AG09309 (cell line): ENCODE measurements around the gene YES1.

Source experiments
- DNase-seq: peaks from one replicate; pipeline ENCODE4 v3.0.0-alpha.2; 2010; ENCODE audit warnings: low read depth
- H3K4me3 ChIP-seq: 2 replicates; pipeline ENCODE4 v1.5.1; 2011; ENCODE audit warnings: mild to moderate bottlenecking, low read depth, low read length, moderate library complexity; ENCODE audit not compliant: control insufficient read depth
- TF ChIP-seq, protein P1 (sequence below): IDR thresholded peaks from 2 replicates; pipeline ENCODE4 v1.5.1; 2011; ENCODE audit warnings: mild to moderate bottlenecking, low read depth, low read length, inconsistent platforms; ENCODE audit not compliant: insufficient read depth, control insufficient read depth; ENCODE audit errors: missing control alignments

The YES1 gene

DNA sequence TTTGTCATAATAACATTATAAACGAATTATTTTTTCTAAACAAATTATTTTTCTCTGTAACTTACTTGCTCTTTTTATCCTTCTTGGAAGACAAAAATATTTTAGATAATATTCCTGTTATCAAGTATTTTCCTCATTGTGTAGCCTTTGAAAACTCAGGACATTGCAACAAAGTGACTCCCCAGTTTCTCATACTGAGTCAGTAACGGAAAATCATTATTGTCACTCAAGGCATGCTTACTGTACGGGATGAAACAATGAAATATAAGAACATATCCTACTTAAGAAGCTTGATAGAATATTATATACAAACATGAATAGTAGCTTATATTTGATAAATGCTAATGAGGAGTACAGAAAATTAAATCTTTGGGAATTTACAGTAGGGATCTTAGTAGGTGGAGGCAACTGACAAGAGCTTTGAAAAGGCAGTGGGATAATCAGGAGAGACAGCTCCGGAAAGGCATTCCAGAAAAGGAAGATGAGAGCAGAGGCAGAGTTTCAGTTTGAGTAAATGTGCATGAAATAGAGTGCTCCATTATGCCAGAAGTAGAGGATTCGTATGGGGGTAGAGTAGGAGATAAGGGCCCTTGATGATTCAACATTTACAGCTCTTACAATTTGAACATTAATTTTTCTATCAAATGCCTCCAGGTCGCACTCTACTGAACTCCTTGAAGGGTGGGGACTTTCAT, 14.0 kb upstream of the YES1 start:
- TF ChIP-seq, protein P1, sequence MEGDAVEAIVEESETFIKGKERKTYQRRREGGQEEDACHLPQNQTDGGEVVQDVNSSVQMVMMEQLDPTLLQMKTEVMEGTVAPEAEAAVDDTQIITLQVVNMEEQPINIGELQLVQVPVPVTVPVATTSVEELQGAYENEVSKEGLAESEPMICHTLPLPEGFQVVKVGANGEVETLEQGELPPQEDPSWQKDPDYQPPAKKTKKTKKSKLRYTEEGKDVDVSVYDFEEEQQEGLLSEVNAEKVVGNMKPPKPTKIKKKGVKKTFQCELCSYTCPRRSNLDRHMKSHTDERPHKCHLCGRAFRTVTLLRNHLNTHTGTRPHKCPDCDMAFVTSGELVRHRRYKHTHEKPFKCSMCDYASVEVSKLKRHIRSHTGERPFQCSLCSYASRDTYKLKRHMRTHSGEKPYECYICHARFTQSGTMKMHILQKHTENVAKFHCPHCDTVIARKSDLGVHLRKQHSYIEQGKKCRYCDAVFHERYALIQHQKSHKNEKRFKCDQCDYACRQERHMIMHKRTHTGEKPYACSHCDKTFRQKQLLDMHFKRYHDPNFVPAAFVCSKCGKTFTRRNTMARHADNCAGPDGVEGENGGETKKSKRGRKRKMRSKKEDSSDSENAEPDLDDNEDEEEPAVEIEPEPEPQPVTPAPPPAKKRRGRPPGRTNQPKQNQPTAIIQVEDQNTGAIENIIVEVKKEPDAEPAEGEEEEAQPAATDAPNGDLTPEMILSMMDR: no peak
- no peak overlapping the region for H3K4me3 ChIP-seq
- DNase-seq: no peak

DNA sequence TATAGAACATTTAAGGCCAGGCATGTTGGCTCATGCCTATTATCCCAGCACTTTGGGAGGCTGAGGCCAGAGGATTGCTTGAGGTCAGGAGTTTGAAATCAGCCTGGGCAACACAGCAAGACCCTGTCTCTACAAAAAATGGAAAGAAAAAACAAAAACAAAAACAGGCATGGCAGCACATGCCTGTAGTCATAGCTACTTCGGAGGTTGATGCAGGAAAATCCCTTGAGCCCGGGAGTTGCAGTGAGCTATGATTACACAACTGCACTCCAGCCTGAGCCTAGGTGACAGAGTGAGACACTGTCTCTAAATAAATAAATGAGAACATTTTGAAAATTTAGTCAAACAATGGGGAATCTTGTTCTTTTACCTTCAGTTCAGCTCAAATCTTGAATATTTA, 12.1 kb upstream of the YES1 start:
- TF ChIP-seq, protein P1: no peak
- DNase-seq: no peak
- no peak overlapping the region for H3K4me3 ChIP-seq

DNA sequence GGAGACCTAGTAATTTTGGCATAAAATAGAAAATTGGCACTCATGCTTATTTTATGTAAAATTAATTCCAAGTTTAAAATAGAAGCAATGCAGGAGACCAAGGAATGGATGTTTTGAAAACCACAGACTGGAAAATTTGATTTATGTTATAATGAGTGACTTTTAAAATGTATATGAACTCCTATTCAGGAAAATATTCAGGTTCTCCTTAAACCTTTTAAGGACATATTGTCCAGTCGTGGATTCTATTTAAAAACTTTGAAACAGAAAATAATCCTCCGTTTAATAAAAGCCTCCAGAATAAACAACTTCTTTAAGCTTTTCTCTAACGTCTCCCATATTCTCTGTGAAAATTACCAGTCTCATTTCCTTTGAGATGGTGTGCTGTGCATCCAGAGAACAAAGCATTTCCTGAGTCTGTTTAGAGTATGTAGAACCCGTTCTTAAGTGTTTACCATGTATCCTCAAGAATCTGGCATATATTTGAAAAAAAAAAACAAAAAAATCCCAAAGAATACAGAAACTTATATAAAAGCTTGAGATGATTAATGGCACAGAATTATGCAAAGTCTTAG, 8.6 kb upstream of the YES1 start:
- H3K4me3 ChIP-seq: no peak overlapping the region
- TF ChIP-seq, protein P1: no peak
- no peak for DNase-seq

DNA sequence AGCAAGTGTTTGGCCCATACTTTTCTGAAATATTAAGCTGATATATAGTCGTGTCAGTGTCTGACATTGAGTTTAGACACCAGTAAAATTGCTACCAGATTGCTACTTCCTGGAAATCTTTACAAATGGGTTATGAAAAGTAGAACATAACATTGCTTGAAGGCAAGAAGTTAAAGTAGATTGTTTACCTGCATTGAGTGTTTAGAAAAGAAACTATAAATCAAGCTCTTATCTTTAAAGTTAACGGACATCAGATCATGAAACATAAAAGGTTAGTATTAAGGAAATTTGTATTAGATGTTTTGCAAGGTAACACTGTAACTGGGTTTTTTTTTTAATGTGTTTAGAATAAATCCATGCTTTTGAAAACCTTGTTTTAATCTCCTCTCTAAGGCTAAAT, 4.8 kb upstream of the YES1 start:
- TF ChIP-seq, protein P1: no peak
- H3K4me3 ChIP-seq: no peak overlapping the region
- no peak for DNase-seq

DNA sequence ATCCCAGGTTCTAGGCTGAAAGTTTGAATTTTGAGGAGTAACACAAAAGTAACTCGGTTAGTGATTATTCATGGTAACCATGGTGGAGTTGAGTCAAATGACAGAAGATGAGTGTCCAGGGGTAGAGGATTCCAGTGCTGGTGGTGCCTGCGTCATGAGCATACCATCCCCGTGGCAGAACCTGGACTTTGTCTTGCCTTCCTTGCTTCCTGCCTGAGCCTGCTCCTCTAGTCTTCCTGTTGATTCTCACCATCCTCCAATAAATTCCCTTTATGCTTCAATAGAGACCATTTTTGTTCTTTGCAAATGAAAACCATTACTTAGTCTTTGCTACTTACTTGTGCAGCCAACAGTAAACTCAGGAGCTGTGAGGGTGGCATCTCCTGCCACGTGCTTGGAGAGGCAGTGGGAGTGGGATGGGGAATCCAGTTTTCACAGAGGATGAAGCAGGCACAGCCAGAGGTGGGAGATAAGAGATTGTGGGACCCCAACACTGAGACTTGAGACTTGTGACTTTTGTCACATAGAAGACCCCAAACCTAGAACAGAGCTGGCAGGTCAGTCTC, 4.1 kb upstream of the YES1 start:
- DNase-seq: no peak
- TF ChIP-seq, protein P1: no peak

DNA sequence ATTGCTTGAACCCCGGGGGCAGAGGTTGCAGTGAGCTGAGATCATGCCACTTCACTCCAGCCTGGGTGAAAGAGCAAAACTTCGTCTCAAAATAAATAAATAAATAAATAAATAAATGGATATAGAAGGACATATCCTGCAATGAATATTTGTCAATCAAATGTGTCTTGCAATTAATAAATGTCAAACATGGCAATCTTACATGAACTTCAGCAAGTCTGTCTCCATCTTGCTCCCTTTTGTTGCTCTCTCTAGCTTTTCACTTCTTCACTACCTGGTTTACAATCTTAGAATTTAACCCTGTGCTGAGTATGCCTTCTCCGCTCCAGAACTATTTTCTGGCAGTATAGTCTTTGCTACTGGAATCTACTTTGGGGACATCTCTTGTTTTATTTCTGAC, 3.3 kb upstream of the YES1 start:
- TF ChIP-seq, protein P1: no peak
- DNase-seq: no peak
- no peak overlapping the region for H3K4me3 ChIP-seq

More for the DNA sequence above, 4.1 kb upstream of the YES1 start:
- H3K4me3 ChIP-seq: no peak overlapping the region
